ENCODE measurements around the gene SH3BGR. TPM values are rescaled to one million over a fixed set of nuclear protein-coding genes. Genes with fewer than 3 reads are reported as not detected.

Gene SH3BGR
- total RNA-seq, 1 experiment from 2014 or later = 5.2 TPM

- Histone ChIP-seq H3K36me3 (no peaks in the 10 kb centered on the region), H3K27ac (no peak overlapping the region), H3K4me1 (replicated peaks) (no peaks in the 10 kb centered on the region), H3K9me3 (replicated peaks) (no peaks in the 10 kb centered on the region), H3K27me3 (replicated peaks) (no peaks in the 10 kb centered on the region), H3K4me3 (no peak overlapping the region)
- DNase-seq (ENCODE audit: low read depth in 1 of 2, low spot score in 2 of 2) = no peak
These were observed 107.7 kb downstream of the SH3BGR start for GRCh38 chr21:39559511-39559910.

GRCh38 chr21:39561140-39561539, 109.4 kb downstream of the SH3BGR start:
- Histone ChIP-seq H3K27ac (no peak overlapping the region), H3K27me3 (replicated peaks) (no peaks in the 10 kb centered on the region), H3K4me1 (replicated peaks) (no peaks in the 10 kb centered on the region), H3K36me3 (no peaks in the 10 kb centered on the region), H3K4me3 (no peak overlapping the region), H3K9me3 (replicated peaks) (no peaks in the 10 kb centered on the region)
- DNase-seq (ENCODE audit: low read depth in 1 of 2, low spot score in 2 of 2) = no peak

- no peak overlapping the region for H3K27ac ChIP-seq
- no peak for DNase-seq (ENCODE audit: low read depth in 1 of 2, low spot score in 2 of 2)
- no peaks in the 10 kb centered on the region for H3K36me3 ChIP-seq
- no peaks in the 10 kb centered on the region for H3K4me1 ChIP-seq (replicated peaks)
- H3K27me3 ChIP-seq (replicated peaks) = no peaks in the 10 kb centered on the region
- H3K9me3 ChIP-seq (replicated peaks) = no peaks in the 10 kb centered on the region
- H3K4me3 ChIP-seq = no peak overlapping the region
These were observed 111.3 kb downstream of the SH3BGR start for GRCh38 chr21:39562791-39563770.

GRCh38 chr21:39564200-39564599, 112.4 kb downstream of the SH3BGR start:
- H3K36me3 ChIP-seq = no peaks in the 10 kb centered on the region
- H3K9me3 ChIP-seq (replicated peaks) = no peaks in the 10 kb centered on the region
- H3K27ac ChIP-seq = no peak overlapping the region
- no peak for DNase-seq (ENCODE audit: low read depth in 1 of 2, low spot score in 2 of 2)
- H3K4me3 ChIP-seq = no peak overlapping the region
- H3K4me1 ChIP-seq (replicated peaks) = no peaks in the 10 kb centered on the region
- no peaks in the 10 kb centered on the region for H3K27me3 ChIP-seq (replicated peaks)

Other genes starting within 250 kb of the SH3BGR start
- 23.2 and 30.3 TPM in 2 replicates for gene BRWD1, start 138.3 kb upstream of the SH3BGR start, total RNA-seq (2014; rRNA removed; shearing (Covaris generic))
- gene HMGN1, start 102.9 kb upstream of the SH3BGR start, total RNA-seq (2014; rRNA removed; shearing (Covaris generic)) = 446 and 461 TPM in 2 replicates
- 1.0 TPM in 1 of 2 replicates, not detected in the other for gene LCA5L, start 6.2 kb upstream of the SH3BGR start, total RNA-seq (2014; rRNA removed; shearing (Covaris generic))
- 0.76 and 1.2 TPM in 2 replicates for gene B3GALT5, start 161.0 kb downstream of the SH3BGR start, total RNA-seq (2014; rRNA removed; shearing (Covaris generic))

Data from SJSA1 (cell line).